Measurements from ENCODE around the gene XPR1. TPM values are rescaled to one million over a fixed set of nuclear protein-coding genes. Genes with fewer than 3 reads are reported as not detected.
"Not testable (repeated sequence)": the region's sequence is repeated elsewhere in the genome, so short reads cannot be mapped to it uniquely, and the experiment has no call there.

Gene XPR1
- total RNA-seq, 1 experiment from 2014 or later = 30.7 TPM

DNA sequence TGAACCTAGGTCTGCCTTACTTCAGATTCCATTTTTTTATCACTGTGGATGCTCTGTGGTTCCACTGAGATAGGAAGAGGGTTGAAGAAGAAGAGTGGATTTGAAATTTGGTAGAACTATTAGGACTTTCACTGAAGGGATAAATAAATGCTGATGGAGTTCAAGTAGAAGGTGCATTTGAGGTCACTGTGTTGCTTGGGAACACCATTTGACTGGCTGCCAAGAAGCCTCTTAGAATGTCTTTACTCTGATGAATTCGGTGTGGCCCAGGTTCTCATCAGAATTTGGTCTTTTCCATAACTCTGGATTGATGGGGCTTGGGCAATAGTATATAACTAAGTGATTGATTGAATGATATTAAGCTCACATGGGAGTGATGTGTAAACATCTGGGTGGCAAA lies 11.9 kb downstream of the XPR1 start:
- no peaks in the 10 kb centered on the region for H3K27me3 ChIP-seq (replicated peaks; ENCODE audit: insufficient read depth, low read depth, low read length, poor library complexity)
- no peak for DNase-seq (ENCODE audit: low spot score)
- TF ChIP-seq, protein P1, sequence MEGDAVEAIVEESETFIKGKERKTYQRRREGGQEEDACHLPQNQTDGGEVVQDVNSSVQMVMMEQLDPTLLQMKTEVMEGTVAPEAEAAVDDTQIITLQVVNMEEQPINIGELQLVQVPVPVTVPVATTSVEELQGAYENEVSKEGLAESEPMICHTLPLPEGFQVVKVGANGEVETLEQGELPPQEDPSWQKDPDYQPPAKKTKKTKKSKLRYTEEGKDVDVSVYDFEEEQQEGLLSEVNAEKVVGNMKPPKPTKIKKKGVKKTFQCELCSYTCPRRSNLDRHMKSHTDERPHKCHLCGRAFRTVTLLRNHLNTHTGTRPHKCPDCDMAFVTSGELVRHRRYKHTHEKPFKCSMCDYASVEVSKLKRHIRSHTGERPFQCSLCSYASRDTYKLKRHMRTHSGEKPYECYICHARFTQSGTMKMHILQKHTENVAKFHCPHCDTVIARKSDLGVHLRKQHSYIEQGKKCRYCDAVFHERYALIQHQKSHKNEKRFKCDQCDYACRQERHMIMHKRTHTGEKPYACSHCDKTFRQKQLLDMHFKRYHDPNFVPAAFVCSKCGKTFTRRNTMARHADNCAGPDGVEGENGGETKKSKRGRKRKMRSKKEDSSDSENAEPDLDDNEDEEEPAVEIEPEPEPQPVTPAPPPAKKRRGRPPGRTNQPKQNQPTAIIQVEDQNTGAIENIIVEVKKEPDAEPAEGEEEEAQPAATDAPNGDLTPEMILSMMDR (conservative IDR thresholded peaks at IDR 0.05; ENCODE audit: low read depth, low read length) = no peak
- no peak for TF ChIP-seq EZH2 (IDR thresholded peaks at IDR 0.05; ENCODE audit: borderline replicate concordance, low read depth, low read length, poor library complexity, severe bottlenecking)
- POLR2A ChIA-PET (ENCODE audit: low non-redundant PET) = interaction anchor here (0.6 kb wide), 1 partner anchor 541 kb away, joined by 3 read pairs; no protein-coding TSS in a partner anchor
- H3K4me3 ChIP-seq (ENCODE audit: low read depth, low read length, poor library complexity, severe bottlenecking) = no peak overlapping the region
- CTCF ChIA-PET = no interaction called here
- H3K4me1 ChIP-seq (ENCODE audit: insufficient read depth, low read length, poor library complexity, severe bottlenecking) = peaks cover 17% of the 10 kb centered on the region
- intact Hi-C loops (cut with micrococcal nuclease; ENCODE audit: unreplicated experiment) = no loop called here
- no peaks in the 10 kb centered on the region for H3K36me3 ChIP-seq (ENCODE audit: insufficient read depth, low read length, poor library complexity, severe bottlenecking)
- H3K9me3 ChIP-seq (ENCODE audit: low read depth, low read length, poor library complexity, severe bottlenecking) = no peaks in the 10 kb centered on the region
- no TSS peak for BruUV-seq (replicated peaks)
- H3K27ac ChIP-seq (ENCODE audit: low read depth, low read length, poor library complexity, severe bottlenecking) = no peak overlapping the region

GRCh38 chr1:180644526-180645192 lies 12.8 kb downstream of the XPR1 start:
- no peaks in the 10 kb centered on the region for H3K27me3 ChIP-seq (replicated peaks; ENCODE audit: insufficient read depth, low read depth, low read length, poor library complexity)
- no TSS peak for BruUV-seq (replicated peaks)
- no peak for DNase-seq (ENCODE audit: low spot score)
- H3K4me1 ChIP-seq (ENCODE audit: insufficient read depth, low read length, poor library complexity, severe bottlenecking) = peaks cover 17% of the 10 kb centered on the region
- H3K36me3 ChIP-seq (ENCODE audit: insufficient read depth, low read length, poor library complexity, severe bottlenecking) = no peaks in the 10 kb centered on the region
- CTCF ChIA-PET = no interaction called here
- intact Hi-C loops (cut with micrococcal nuclease; ENCODE audit: unreplicated experiment) = no loop called here
- no peak overlapping the region for H3K4me3 ChIP-seq (ENCODE audit: low read depth, low read length, poor library complexity, severe bottlenecking)
- no peaks in the 10 kb centered on the region for H3K9me3 ChIP-seq (ENCODE audit: low read depth, low read length, poor library complexity, severe bottlenecking)
- TF ChIP-seq, protein P1 (conservative IDR thresholded peaks at IDR 0.05; ENCODE audit: low read depth, low read length) = no peak
- no peak for TF ChIP-seq EZH2 (IDR thresholded peaks at IDR 0.05; ENCODE audit: borderline replicate concordance, low read depth, low read length, poor library complexity, severe bottlenecking)
- POLR2A ChIA-PET (ENCODE audit: low non-redundant PET) = no interaction called here
- H3K27ac ChIP-seq (ENCODE audit: low read depth, low read length, poor library complexity, severe bottlenecking) = no peak overlapping the region

- H3K27ac ChIP-seq (ENCODE audit: low read depth, low read length, poor library complexity, severe bottlenecking); POLR2A ChIA-PET (ENCODE audit: low non-redundant PET); intact Hi-C loops (cut with micrococcal nuclease; ENCODE audit: unreplicated experiment); H3K27me3 ChIP-seq (replicated peaks; ENCODE audit: insufficient read depth, low read depth, low read length, poor library complexity); CTCF ChIA-PET; DNase-seq (ENCODE audit: low spot score); H3K36me3 ChIP-seq (ENCODE audit: insufficient read depth, low read length, poor library complexity, severe bottlenecking); BruUV-seq (replicated peaks); H3K4me3 ChIP-seq (ENCODE audit: low read depth, low read length, poor library complexity, severe bottlenecking); H3K9me3 ChIP-seq (ENCODE audit: low read depth, low read length, poor library complexity, severe bottlenecking): not testable (repeated sequence)
- H3K4me1 ChIP-seq (ENCODE audit: insufficient read depth, low read length, poor library complexity, severe bottlenecking) = peaks cover 11% of the 10 kb centered on the region
Observed at GRCh38 chr1:180645261-180645660, 13.4 kb downstream of the XPR1 start.

DNA sequence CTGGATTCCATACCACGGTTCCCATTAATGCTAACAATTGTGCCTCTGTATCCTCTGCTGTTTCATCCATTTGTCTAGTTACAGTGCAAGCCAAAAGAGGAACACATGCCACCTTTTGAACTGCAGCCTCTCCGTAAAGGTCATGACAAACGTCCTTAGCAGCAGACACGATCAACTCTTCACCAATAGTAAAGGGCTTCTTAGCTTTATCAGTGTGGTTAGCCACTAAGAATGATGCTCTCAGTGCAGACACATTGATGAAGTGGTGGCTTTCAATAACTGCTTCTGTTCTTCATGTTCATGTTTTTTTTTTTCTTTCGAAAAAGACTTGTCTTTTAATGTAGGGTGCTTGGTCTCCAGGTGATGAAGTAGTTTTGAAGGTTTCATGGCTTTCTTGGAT lies 14.3 kb downstream of the XPR1 start:
- no peaks in the 10 kb centered on the region for H3K36me3 ChIP-seq (ENCODE audit: insufficient read depth, low read length, poor library complexity, severe bottlenecking)
- ChIA-PET CTCF (no interaction called here), POLR2A (ENCODE audit: low non-redundant PET) (interaction anchor here (0.6 kb wide), 1 partner anchor 474 kb away, joined by 3 read pairs; no protein-coding TSS in a partner anchor)

More for the DNA sequence above, 14.3 kb downstream of the XPR1 start:
- Histone ChIP-seq H3K4me1 (ENCODE audit: insufficient read depth, low read length, poor library complexity, severe bottlenecking) (peaks cover 8% of the 10 kb centered on the region), H3K27me3 (replicated peaks; ENCODE audit: insufficient read depth, low read depth, low read length, poor library complexity) (no peaks in the 10 kb centered on the region), H3K9me3 (ENCODE audit: low read depth, low read length, poor library complexity, severe bottlenecking) (no peaks in the 10 kb centered on the region), H3K4me3 (ENCODE audit: low read depth, low read length, poor library complexity, severe bottlenecking) (no peak overlapping the region), H3K27ac (ENCODE audit: low read depth, low read length, poor library complexity, severe bottlenecking) (no peak overlapping the region)
- no TSS peak for BruUV-seq (replicated peaks)
- no peak for DNase-seq (ENCODE audit: low spot score)
- intact Hi-C loops (cut with micrococcal nuclease; ENCODE audit: unreplicated experiment) = no loop called here
- TF ChIP-seq, protein P1 (conservative IDR thresholded peaks at IDR 0.05; ENCODE audit: low read depth, low read length) = no peak
- TF ChIP-seq EZH2 (IDR thresholded peaks at IDR 0.05; ENCODE audit: borderline replicate concordance, low read depth, low read length, poor library complexity, severe bottlenecking) = no peak
